HCT116 (cell line): ENCODE results near the gene PTPRO.

Experiments used
- CEBPB ChIP-seq: IDR thresholded peaks from 2 replicates; pipeline ENCODE4 v1.6.1; 2012; ENCODE audit warnings: low read depth
- EGR1 ChIP-seq: IDR thresholded peaks from 2 replicates; pipeline ENCODE4 v1.6.1; 2012; ENCODE audit warnings: low read depth
- EZH2 ChIP-seq: fragments of 200-600 bp; sonication (generic); IDR thresholded peaks from 2 replicates; pipeline ENCODE4 v1.6.1; 2017; ENCODE audit warnings: antibody characterized with exemption, mixed run types
- EZH2phosphoT487 ChIP-seq: fragments of 200-600 bp; IDR thresholded peaks from 2 replicates; pipeline ENCODE4 v1.6.1; 2018; ENCODE audit warnings: antibody characterized with exemption, borderline replicate concordance
- MAX ChIP-seq: IDR thresholded peaks from 2 replicates; pipeline ENCODE4 v1.6.1; 2012
- POLR2A ChIP-seq: IDR thresholded peaks from 2 replicates; pipeline ENCODE4 v1.7.0; 2011; ENCODE audit warnings: borderline replicate concordance; ENCODE audit not compliant: insufficient read depth, insufficient read length; ENCODE audit errors: extremely low read depth
- POLR2AphosphoS5 ChIP-seq: IDR thresholded peaks from 2 replicates; pipeline ENCODE4 v1.6.1; 2011; ENCODE audit warnings: mild to moderate bottlenecking, low read depth, low read length, moderate library complexity
- YY1 ChIP-seq: IDR thresholded peaks from 2 replicates; pipeline ENCODE4 v1.6.1; 2011; ENCODE audit warnings: low read length, low read depth, moderate library complexity, mild to moderate bottlenecking; ENCODE audit not compliant: insufficient replicate concordance; ENCODE audit errors: extremely low read depth
- ZNF274 ChIP-seq: fragments of 200-500 bp; sonication (Bioruptor generic); IDR thresholded peaks from 2 replicates; pipeline ENCODE4 v1.6.1; 2014; ENCODE audit warnings: mild to moderate bottlenecking, low read depth, low read length, inconsistent platforms
- TF ChIP-seq, protein P1 (sequence below), 3 experiments: fragments of 200-600 bp in 1 of 3; sonication (generic) in 1 of 3; IDR thresholded peaks in 2 of 3; conservative IDR thresholded peaks in 1 of 3; 2 replicates each; pipeline ENCODE4 v1.5.1; 2012 to 2017; ENCODE audit warnings: low read depth in 2 of 3, low read length in 2 of 3, antibody characterized with exemption in 1 of 3, borderline replicate concordance in 1 of 3, control low read depth in 1 of 3, mild to moderate bottlenecking in 1 of 3, mixed read lengths in 1 of 3, mixed run types in 1 of 3, moderate library complexity in 1 of 3; ENCODE audit not compliant: insufficient read depth in 1 of 3
- TF ChIP-seq, protein P2 (sequence below): IDR thresholded peaks from 2 replicates; pipeline ENCODE4 v1.6.1; 2012; ENCODE audit warnings: low read depth

GRCh38 chr12:15356951-15357364, 34.6 kb downstream of the PTPRO start:
- TF ChIP-seq CEBPB: no peak
- no peak for TF ChIP-seq POLR2A
- TF ChIP-seq, protein P1, sequence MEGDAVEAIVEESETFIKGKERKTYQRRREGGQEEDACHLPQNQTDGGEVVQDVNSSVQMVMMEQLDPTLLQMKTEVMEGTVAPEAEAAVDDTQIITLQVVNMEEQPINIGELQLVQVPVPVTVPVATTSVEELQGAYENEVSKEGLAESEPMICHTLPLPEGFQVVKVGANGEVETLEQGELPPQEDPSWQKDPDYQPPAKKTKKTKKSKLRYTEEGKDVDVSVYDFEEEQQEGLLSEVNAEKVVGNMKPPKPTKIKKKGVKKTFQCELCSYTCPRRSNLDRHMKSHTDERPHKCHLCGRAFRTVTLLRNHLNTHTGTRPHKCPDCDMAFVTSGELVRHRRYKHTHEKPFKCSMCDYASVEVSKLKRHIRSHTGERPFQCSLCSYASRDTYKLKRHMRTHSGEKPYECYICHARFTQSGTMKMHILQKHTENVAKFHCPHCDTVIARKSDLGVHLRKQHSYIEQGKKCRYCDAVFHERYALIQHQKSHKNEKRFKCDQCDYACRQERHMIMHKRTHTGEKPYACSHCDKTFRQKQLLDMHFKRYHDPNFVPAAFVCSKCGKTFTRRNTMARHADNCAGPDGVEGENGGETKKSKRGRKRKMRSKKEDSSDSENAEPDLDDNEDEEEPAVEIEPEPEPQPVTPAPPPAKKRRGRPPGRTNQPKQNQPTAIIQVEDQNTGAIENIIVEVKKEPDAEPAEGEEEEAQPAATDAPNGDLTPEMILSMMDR (IDR thresholded peaks at IDR 0.05 in 2 of 3, conservative IDR thresholded peaks at IDR 0.05 in 1 of 3; ENCODE audit: borderline replicate concordance in 1 of 3, insufficient read depth in 1 of 3, low read depth in 2 of 3, low read length in 2 of 3): no peak
- TF ChIP-seq POLR2AphosphoS5: no peak
- TF ChIP-seq ZNF274: no peak
- no peak for TF ChIP-seq MAX
- TF ChIP-seq EZH2: no peak
- TF ChIP-seq YY1: no peak
- no peak for TF ChIP-seq EGR1
- TF ChIP-seq EZH2phosphoT487: no peak
- TF ChIP-seq, protein P2, sequence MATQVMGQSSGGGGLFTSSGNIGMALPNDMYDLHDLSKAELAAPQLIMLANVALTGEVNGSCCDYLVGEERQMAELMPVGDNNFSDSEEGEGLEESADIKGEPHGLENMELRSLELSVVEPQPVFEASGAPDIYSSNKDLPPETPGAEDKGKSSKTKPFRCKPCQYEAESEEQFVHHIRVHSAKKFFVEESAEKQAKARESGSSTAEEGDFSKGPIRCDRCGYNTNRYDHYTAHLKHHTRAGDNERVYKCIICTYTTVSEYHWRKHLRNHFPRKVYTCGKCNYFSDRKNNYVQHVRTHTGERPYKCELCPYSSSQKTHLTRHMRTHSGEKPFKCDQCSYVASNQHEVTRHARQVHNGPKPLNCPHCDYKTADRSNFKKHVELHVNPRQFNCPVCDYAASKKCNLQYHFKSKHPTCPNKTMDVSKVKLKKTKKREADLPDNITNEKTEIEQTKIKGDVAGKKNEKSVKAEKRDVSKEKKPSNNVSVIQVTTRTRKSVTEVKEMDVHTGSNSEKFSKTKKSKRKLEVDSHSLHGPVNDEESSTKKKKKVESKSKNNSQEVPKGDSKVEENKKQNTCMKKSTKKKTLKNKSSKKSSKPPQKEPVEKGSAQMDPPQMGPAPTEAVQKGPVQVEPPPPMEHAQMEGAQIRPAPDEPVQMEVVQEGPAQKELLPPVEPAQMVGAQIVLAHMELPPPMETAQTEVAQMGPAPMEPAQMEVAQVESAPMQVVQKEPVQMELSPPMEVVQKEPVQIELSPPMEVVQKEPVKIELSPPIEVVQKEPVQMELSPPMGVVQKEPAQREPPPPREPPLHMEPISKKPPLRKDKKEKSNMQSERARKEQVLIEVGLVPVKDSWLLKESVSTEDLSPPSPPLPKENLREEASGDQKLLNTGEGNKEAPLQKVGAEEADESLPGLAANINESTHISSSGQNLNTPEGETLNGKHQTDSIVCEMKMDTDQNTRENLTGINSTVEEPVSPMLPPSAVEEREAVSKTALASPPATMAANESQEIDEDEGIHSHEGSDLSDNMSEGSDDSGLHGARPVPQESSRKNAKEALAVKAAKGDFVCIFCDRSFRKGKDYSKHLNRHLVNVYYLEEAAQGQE: no peak
